ENCODE data around the gene AFF3. TPM values are rescaled to one million over a fixed set of nuclear protein-coding genes. Genes with fewer than 3 reads are reported as not detected.

The AFF3 gene
- total and polyA plus RNA-seq, 2 of the 13 experiments (the other 11 are each of a cell fraction or from before 2014, with no cell fraction given) = not detected

- no peak overlapping the region for H2AFZ ChIP-seq (ENCODE audit: low read length)
- in situ Hi-C loops (cut with HindIII; ENCODE audit: extremely low pct_ligation_motif_present, low pct_unique_long_range_greater_than_20kb) = no loop called here
- no TSS peak for BruUV-seq (replicated peaks)
- POLR2A ChIA-PET = no interaction called here
- FAIRE-seq (no peak), DNase-seq (ENCODE audit: low spot score) (no peak), ATAC-seq (no peak)
- H4K20me1 ChIP-seq (ENCODE audit: insufficient read depth, low read length) = 0 out of 2 replicates have a peak, but pooled peaks cover 3% of the 10 kb centered on the region
- no peak overlapping the region for H3K4me2 ChIP-seq (ENCODE audit: low read depth, low read length)
- H3K4me3 ChIP-seq (replicated peaks in 1 of 3; ENCODE audit: insufficient read depth in 1 of 3, low read depth in 2 of 3, low read length in 3 of 3) = no peak overlapping the region
- TF ChIP-seq SP2 (CRISPR knock-in tag; IDR thresholded peaks at IDR 0.05) (no peak), HDAC2 (CRISPR knock-in tag; IDR thresholded peaks at IDR 0.05) (no peak), SIN3B (IDR thresholded peaks at IDR 0.05; ENCODE audit: low read length) (no peak)
- intact Hi-C loops (cut with micrococcal nuclease; ENCODE audit: unreplicated experiment) = no loop called here
- H3K79me2 ChIP-seq (ENCODE audit: insufficient read depth, low read length) = no peaks in the 10 kb centered on the region
- H3K4me1 ChIP-seq (ENCODE audit: insufficient read depth, low read length) = peaks cover 19% of the 10 kb centered on the region
- peaks cover 5% of the 10 kb centered on the region; the same call in 1 of the 2 replicates for H3K9me3 ChIP-seq (ENCODE audit: low read length)
- CTCF ChIA-PET (ENCODE audit: low intra/inter-chr PET ratio, low total read pairs) = no interaction called here
- H3K36me3 ChIP-seq (replicated peaks in 1 of 2; ENCODE audit: control insufficient read depth in 1 of 2, insufficient read depth in 2 of 2, low read length in 2 of 2) = no peaks in the 10 kb centered on the region
- peaks cover 0 to 19% of the 10 kb centered on the region in 2 experiments; a peak in 1 of 5 replicates for H3K27me3 ChIP-seq (ENCODE audit: control insufficient read depth in 1 of 2, insufficient read depth in 2 of 2, low read length in 2 of 2)
- H3K27ac ChIP-seq (ENCODE audit: extremely low read length, insufficient read depth, low read length) = no peak overlapping the region
- H3K9ac ChIP-seq (ENCODE audit: insufficient read depth, low read depth, low read length) = no peak overlapping the region
- WGBS (ENCODE audit: low lambda C conversion rate) = 76% methylated on average over 5 of the region's 5 CpGs
These were observed 78.9 kb downstream of the AFF3 start for GRCh38 chr2:100063459-100063953.

- CTCF ChIA-PET (ENCODE audit: low intra/inter-chr PET ratio, low total read pairs) = no interaction called here
- H3K9ac ChIP-seq (ENCODE audit: insufficient read depth, low read depth, low read length) = no peak overlapping the region
- peaks cover 0 to 18% of the 10 kb centered on the region in 2 experiments; a peak in 1 of 5 replicates for H3K27me3 ChIP-seq (ENCODE audit: control insufficient read depth in 1 of 2, insufficient read depth in 2 of 2, low read length in 2 of 2)
- H3K79me2 ChIP-seq (ENCODE audit: insufficient read depth, low read length) = no peaks in the 10 kb centered on the region
- H2AFZ ChIP-seq (ENCODE audit: low read length) = no peak overlapping the region
- peaks cover 5% of the 10 kb centered on the region; the same call in 1 of the 2 replicates for H3K9me3 ChIP-seq (ENCODE audit: low read length)
- intact Hi-C loops (cut with micrococcal nuclease; ENCODE audit: unreplicated experiment) = no loop called here
- DNase-seq (ENCODE audit: low spot score) (no peak), FAIRE-seq (no peak), ATAC-seq (no peak)
- no peaks in the 10 kb centered on the region for H3K36me3 ChIP-seq (replicated peaks in 1 of 2; ENCODE audit: control insufficient read depth in 1 of 2, insufficient read depth in 2 of 2, low read length in 2 of 2)
- 0 out of 2 replicates have a peak, but pooled peaks cover 3% of the 10 kb centered on the region for H4K20me1 ChIP-seq (ENCODE audit: insufficient read depth, low read length)
- POLR2A ChIA-PET = no interaction called here
- no peak overlapping the region for H3K27ac ChIP-seq (ENCODE audit: extremely low read length, insufficient read depth, low read length)
- in situ Hi-C loops (cut with HindIII; ENCODE audit: extremely low pct_ligation_motif_present, low pct_unique_long_range_greater_than_20kb) = no loop called here
- no TSS peak for BruUV-seq (replicated peaks)
- no peak overlapping the region for H3K4me3 ChIP-seq (replicated peaks in 1 of 3; ENCODE audit: insufficient read depth in 1 of 3, low read depth in 2 of 3, low read length in 3 of 3)
- peaks cover 8% of the 10 kb centered on the region for H3K4me1 ChIP-seq (ENCODE audit: insufficient read depth, low read length)
- WGBS (ENCODE audit: low lambda C conversion rate) = 67% methylated on average over 5 of the region's 5 CpGs
- no peak overlapping the region for H3K4me2 ChIP-seq (ENCODE audit: low read depth, low read length)
- no peak for TF ChIP-seq CBX1 (IDR thresholded peaks at IDR 0.05; ENCODE audit: low read depth)
- no peak for TF ChIP-seq ZNF484 (CRISPR knock-in tag; IDR thresholded peaks at IDR 0.05; ENCODE audit: borderline replicate concordance, low read depth)
- TF ChIP-seq TOE1 (CRISPR knock-in tag; IDR thresholded peaks at IDR 0.05) = no peak
- TF ChIP-seq CCDC6 (CRISPR knock-in tag; IDR thresholded peaks at IDR 0.05) = no peak
- TF ChIP-seq HCFC1 (IDR thresholded peaks at IDR 0.05; ENCODE audit: low read depth, low read length) = no peak
- TF ChIP-seq ZNF17 (CRISPR knock-in tag; IDR thresholded peaks at IDR 0.05) = no peak
- TF ChIP-seq U2AF1 (optimal IDR thresholded peaks at IDR 0.05; ENCODE audit: low read depth, low read length) = no peak
- TF ChIP-seq ZSCAN31 (CRISPR knock-in tag; IDR thresholded peaks at IDR 0.05; ENCODE audit: low read depth) = no peak
- no peak for TF ChIP-seq ZNF382 (CRISPR knock-in tag; IDR thresholded peaks at IDR 0.05; ENCODE audit: borderline replicate concordance)
- TF ChIP-seq ZFP90 (CRISPR knock-in tag; IDR thresholded peaks at IDR 0.05; ENCODE audit: borderline replicate concordance) = no peak
- no peak for TF ChIP-seq XBP1 (CRISPR knock-in tag; IDR thresholded peaks at IDR 0.05)
- TF ChIP-seq ATF7 (IDR thresholded peaks at IDR 0.05) = no peak
- no peak for TF ChIP-seq ATF7 (CRISPR knock-in tag; IDR thresholded peaks at IDR 0.05)
- TF ChIP-seq, protein P1, sequence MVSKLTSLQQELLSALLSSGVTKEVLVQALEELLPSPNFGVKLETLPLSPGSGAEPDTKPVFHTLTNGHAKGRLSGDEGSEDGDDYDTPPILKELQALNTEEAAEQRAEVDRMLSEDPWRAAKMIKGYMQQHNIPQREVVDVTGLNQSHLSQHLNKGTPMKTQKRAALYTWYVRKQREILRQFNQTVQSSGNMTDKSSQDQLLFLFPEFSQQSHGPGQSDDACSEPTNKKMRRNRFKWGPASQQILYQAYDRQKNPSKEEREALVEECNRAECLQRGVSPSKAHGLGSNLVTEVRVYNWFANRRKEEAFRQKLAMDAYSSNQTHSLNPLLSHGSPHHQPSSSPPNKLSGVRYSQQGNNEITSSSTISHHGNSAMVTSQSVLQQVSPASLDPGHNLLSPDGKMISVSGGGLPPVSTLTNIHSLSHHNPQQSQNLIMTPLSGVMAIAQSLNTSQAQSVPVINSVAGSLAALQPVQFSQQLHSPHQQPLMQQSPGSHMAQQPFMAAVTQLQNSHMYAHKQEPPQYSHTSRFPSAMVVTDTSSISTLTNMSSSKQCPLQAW (CRISPR knock-in tag; IDR thresholded peaks at IDR 0.05) = no peak
- TF ChIP-seq, protein P2, sequence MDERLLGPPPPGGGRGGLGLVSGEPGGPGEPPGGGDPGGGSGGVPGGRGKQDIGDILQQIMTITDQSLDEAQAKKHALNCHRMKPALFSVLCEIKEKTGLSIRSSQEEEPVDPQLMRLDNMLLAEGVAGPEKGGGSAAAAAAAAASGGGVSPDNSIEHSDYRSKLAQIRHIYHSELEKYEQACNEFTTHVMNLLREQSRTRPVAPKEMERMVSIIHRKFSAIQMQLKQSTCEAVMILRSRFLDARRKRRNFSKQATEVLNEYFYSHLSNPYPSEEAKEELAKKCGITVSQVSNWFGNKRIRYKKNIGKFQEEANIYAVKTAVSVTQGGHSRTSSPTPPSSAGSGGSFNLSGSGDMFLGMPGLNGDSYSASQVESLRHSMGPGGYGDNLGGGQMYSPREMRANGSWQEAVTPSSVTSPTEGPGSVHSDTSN (CRISPR knock-in tag; IDR thresholded peaks at IDR 0.05) = no peak
These were observed 80.1 kb downstream of the AFF3 start for GRCh38 chr2:100062336-100062735.

Measured in HepG2 (cell line).